IPS-18a (cell line): ENCODE measurements around the gene CADM4.

ENCODE experiments used
- H3K27ac ChIP-seq: one replicate; pipeline ENCODE4 v1.5.1; 2013; ENCODE audit warnings: low read length
- H3K27me3 ChIP-seq: one replicate; pipeline ENCODE4 v1.6.1; 2013; ENCODE audit warnings: mild to moderate bottlenecking, low read length; ENCODE audit not compliant: control insufficient read depth, insufficient read depth
- H3K36me3 ChIP-seq: one replicate; pipeline ENCODE4 v1.6.1; 2013; ENCODE audit warnings: low read depth, low read length; ENCODE audit not compliant: control insufficient read depth
- H3K4me1 ChIP-seq: one replicate; pipeline ENCODE4 v1.6.1; 2013; ENCODE audit warnings: low read depth, low read length; ENCODE audit not compliant: control insufficient read depth
- H3K4me3 ChIP-seq: one replicate; pipeline ENCODE4 v1.5.1; 2013; ENCODE audit warnings: low read length
- H3K9ac ChIP-seq: one replicate; pipeline ENCODE4 v1.6.1; 2013; ENCODE audit warnings: mild to moderate bottlenecking, low read length, moderate library complexity
- H3K9me3 ChIP-seq: one replicate; pipeline ENCODE4 v1.6.1; 2013; ENCODE audit warnings: low read depth, low read length; ENCODE audit not compliant: control insufficient read depth

The CADM4 gene

DNA sequence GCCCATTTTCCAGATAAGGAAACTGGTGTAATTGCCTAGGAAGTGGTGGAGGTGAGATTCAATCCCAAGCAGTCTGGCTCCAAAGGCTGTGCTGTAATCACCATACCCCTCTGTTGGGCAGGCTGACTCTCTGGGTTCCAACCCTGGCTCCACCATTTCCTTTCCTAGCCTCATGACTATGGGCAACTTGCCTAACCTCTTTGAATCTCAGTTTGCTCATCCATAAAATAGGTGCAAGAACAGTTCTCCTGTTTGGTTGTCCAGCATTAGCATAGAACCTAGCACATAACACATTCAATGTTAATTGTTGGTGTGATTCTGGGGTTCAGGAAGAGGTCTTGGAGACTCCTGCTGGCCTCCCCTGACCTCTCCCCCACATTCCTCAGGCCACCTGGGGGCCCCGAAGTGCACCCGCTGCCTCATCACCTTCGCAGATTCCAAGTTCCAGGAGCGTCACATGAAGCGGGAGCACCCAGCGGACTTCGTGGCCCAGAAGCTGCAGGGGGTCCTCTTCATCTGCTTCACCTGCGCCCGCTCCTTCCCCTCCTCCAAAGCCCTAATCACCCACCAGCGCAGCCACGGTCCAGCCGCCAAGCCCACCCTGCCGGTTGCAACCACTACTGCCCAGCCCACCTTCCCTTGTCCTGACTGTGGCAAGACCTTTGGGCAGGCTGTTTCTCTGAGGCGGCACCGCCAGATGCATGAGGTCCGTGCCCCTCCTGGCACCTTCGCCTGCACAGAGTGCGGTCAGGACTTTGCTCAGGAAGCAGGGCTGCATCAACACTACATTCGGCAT lies 41.0 kb downstream of the CADM4 start:
- Histone ChIP-seq H3K27ac (no peak overlapping the region), H3K4me3 (no peak overlapping the region), H3K27me3 (no peaks in the 10 kb centered on the region), H3K9me3 (no peaks in the 10 kb centered on the region), H3K9ac (no peak overlapping the region), H3K36me3 (peaks cover 4% of the 10 kb centered on the region), H3K4me1 (peaks cover 4% of the 10 kb centered on the region)

DNA sequence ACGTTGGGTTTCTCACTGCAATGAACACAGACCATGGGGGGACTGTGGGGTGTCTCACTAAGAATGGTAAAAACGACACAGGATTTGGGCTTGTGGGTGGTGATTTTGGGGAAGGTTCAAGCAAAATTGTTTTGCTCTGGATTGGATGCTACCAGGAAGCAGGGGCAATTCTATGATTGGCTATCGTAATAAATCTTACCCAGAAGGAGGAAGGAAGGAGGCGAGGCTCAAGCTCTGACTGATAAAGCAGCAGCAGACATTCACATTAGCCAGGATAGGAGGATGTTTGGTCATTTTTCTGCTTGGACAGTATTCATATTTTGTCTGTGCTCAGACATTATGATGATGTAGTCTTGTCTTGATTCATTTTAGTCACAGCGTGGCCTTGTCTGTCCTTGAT lies 41.8 kb downstream of the CADM4 start:
- no peak overlapping the region for H3K9ac ChIP-seq
- peaks cover 4% of the 10 kb centered on the region for H3K4me1 ChIP-seq
- H3K9me3 ChIP-seq = no peaks in the 10 kb centered on the region
- H3K27me3 ChIP-seq = no peaks in the 10 kb centered on the region
- no peak overlapping the region for H3K27ac ChIP-seq
- H3K4me3 ChIP-seq = no peak overlapping the region
- H3K36me3 ChIP-seq = peaks cover 9% of the 10 kb centered on the region

DNA sequence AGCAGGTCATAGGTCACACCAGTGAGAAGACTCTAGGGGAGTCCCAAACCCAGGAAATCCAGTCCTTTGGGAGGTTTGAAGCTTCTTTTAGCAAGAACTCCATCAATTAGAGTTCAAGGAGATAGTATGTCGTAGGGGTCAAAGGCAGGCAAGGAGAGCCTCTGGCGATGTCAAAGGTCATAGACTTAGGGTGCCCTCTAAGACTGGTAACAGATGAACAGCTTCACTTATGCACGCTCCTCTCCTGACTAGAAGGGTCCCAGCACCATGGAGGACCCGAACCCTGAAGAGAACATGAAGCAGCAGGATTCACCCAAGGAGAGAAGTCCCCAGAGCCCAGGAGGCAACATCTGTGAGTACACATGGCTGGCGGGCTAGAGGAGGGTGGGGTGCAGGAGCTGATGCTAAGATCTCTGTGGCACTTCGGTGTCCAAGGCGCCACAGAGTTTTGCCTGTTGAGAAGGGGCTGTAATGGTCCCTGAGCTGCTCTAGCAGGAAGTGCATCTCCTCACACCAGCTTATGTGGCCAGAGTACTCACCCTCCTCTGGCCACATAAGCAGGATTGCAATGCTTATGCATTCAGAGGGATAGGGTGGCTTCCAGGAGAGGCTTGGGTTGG lies 42.7 kb downstream of the CADM4 start:
- Histone ChIP-seq H3K9me3 (no peaks in the 10 kb centered on the region), H3K4me3 (peak overlapping the region; percentile 65), H3K27ac (peak overlapping the region; percentile 60), H3K27me3 (no peaks in the 10 kb centered on the region), H3K4me1 (peaks cover 4% of the 10 kb centered on the region), H3K9ac (peak overlapping the region; percentile 58), H3K36me3 (peaks cover 9% of the 10 kb centered on the region)

DNA sequence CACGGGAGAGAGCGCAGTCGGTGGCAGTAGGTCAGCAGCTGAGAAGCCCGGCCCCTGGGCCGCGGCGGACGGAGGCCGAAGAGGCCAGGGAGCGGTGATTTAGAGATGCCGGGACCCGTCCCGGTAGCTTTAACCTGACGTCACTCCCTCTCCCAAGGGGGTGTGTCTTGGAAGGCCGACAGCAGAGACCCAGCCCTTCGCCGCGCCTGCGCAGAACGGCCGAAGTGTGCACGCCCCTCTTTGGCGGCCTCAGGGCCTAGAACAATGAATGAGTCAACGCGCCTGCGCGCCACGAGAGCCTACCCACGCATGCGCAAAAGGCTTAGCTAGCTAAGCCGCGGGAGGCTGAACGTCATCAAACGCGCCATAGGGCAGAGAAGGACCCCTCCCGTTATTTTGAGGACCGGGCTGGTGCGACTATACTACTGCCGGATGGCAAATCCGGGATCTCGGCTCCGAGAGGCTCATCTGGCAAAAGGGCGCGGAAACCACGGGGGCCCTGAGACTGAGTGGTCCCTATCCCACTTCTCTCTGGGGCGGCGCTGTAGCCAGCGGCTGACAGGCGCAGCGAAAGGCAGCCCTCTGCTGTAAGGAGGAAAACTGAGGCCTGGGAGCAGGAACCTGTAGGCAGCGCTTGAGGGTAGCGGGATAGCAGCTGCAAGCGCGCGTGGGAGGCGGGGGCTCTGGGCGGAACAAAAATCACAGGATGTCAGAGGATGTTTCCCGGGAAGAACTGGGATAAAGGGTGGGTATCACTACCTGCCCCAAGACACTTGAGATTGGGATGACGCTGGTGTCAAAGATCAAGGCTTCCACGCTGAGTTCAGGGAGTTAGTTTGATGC lies 43.4 kb downstream of the CADM4 start, which contains the start of the genes IRGQ and ZNF576:
TSS of gene IRGQ (minus strand) at position 136 of the 843 bp plus-strand sequence. CDS start 796 bp downstream, outside the sequence.
TSS of gene ZNF576 (plus strand) at position 597 of the 843 bp plus-strand sequence. CDS start 514 bp downstream, outside the sequence.
- H3K27me3 ChIP-seq = no peaks in the 10 kb centered on the region
- H3K4me3 ChIP-seq = peak within 1 kb of the TSS; percentile 86
- peak within 1 kb of the TSS; percentile 60 for H3K27ac ChIP-seq
- peaks cover 9% of the 10 kb centered on the region for H3K36me3 ChIP-seq
- H3K9me3 ChIP-seq = no peaks in the 10 kb centered on the region
- peaks cover 4% of the 10 kb centered on the region for H3K4me1 ChIP-seq
- peak within 1 kb of the TSS; percentile 80 for H3K9ac ChIP-seq

DNA sequence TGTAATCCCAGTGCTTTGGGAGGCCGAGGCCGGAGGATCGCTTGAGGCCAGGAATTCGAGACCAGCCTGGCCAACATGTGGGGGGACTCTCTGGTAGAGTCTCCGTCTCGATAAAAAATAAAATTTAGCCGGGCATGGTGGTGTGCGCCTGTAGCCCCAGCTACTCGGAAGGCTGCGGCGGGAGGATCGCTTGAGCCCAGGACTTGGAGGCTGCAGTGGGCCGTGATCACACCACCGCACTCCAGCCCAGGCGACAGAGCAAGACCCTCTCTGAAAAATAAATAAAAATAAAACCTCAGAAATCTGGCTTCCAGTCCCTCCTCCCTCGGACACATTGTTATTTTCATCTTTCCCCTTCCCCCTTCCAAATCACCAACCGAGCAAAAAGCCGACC lies 44.0 kb downstream of the CADM4 start:
- Histone ChIP-seq H3K27ac (no peak overlapping the region), H3K36me3 (peaks cover 9% of the 10 kb centered on the region), H3K9ac (peak overlapping the region; percentile 80), H3K27me3 (no peaks in the 10 kb centered on the region), H3K9me3 (no peaks in the 10 kb centered on the region), H3K4me1 (peaks cover 4% of the 10 kb centered on the region), H3K4me3 (peak overlapping the region; percentile 86)

DNA sequence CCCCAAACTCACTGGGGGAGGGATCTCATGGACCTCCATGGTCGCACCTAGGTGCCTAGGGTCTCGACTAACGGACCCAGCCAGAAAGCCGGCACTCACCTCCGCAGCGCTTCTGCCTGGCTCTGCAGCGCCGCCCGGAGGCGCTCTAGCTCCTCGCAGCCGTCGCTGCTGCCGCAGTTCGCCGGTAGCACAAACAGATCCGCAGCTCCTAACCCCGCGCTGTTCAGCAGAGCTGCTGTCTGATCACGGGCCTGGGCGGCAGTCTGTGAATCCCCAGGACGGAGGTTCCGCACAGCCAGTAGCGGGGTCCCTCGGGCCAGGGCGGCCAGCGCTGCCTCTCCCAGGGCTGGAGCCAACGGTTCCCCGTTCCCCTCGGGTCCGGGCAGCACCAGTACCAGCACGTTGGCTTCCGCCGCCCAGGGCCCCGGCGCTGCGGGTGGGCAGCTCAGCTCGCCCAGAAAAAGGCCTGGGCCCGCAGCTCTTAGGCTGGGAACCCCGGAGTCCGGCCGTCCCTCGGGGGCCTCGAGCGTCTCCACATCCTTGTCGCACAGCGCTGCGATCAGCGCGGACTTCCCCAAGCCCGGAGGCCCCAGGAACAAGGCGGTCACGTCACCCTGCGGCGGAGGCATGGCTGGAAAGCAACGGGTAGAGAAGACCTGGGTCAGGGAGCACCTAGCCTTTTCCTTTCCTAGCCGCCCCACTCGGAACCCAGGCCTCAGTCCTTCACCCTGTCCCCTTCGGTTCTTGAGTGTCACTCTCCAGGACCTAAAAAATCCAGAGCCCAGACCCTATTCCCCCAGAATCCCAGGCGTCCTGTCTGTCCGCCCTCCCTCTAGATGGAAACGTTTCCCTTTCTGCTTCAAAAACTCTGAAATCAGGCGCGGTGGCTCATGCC lies 44.7 kb downstream of the CADM4 start:
- H3K4me3 ChIP-seq = peak overlapping the region; percentile 86
- H3K27ac ChIP-seq = no peak overlapping the region
- H3K9ac ChIP-seq = peak overlapping the region; percentile 80
- no peaks in the 10 kb centered on the region for H3K27me3 ChIP-seq
- no peaks in the 10 kb centered on the region for H3K9me3 ChIP-seq
- H3K4me1 ChIP-seq = peaks cover 4% of the 10 kb centered on the region
- H3K36me3 ChIP-seq = peaks cover 14% of the 10 kb centered on the region

DNA sequence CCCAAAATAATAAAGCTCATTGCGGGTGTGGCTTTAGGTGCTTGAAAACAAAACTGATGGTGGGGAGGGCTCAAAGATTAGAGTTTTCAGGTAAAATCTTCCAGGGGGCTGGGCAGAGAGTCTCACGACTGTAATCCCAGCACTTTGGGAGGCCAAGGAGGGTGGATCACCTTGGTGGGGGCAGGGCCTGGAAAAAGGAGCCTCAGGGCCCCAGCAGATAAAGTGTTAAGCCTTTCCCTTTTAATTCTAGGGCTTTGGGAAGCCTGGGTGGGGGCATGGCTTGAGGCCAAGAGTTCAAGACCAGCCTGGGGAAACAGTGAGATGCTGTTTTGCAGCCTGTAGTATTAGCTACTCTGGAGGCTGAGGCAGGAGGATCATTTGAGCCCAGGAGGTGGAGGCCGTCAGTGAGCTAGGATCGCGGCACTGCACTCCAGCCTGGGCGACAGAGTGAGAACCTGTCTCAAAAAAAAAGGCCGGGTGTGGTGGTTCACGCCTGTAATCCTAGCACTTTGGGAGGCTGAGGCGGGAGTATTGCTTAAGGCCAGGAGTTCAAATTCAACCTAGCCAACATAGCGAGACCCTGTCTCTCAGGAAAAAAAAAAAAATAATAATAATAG lies 45.5 kb downstream of the CADM4 start:
- peaks cover 4% of the 10 kb centered on the region for H3K4me1 ChIP-seq
- H3K36me3 ChIP-seq = peaks cover 13% of the 10 kb centered on the region
- H3K9ac ChIP-seq = no peak overlapping the region
- H3K27ac ChIP-seq = no peak overlapping the region
- peak overlapping the region; percentile 86 for H3K4me3 ChIP-seq
- H3K9me3 ChIP-seq = no peaks in the 10 kb centered on the region
- H3K27me3 ChIP-seq = no peaks in the 10 kb centered on the region

DNA sequence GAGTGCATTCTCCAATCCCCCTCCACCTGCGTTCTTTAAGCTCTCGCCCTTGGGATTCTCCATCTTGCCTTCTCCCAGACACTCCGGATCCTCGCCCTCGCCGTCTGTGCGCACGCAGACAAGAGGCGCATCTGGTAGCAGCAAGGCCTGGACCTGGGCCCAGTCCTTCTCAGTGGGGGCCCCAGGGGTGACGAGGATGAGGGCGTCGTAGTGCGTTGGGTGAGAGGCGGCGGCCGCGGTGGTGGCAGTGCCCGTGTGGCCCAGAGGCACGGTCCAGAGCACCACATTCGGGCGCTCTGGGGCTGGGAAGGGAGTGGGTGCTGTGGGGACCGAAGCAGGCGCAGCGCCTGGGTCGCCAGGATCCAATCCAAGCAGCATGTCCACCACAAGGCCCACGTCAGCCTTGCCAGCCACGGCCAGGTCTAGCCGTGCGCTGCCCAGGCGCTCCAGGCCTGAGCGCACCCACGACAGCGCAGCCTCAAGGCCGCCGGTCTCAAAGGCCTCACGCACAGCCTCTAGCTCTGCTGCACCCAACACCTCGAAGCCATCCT lies 46.8 kb downstream of the CADM4 start:
- H3K36me3 ChIP-seq = peaks cover 14% of the 10 kb centered on the region
- no peak overlapping the region for H3K27ac ChIP-seq
- H3K27me3 ChIP-seq = no peaks in the 10 kb centered on the region
- no peaks in the 10 kb centered on the region for H3K9me3 ChIP-seq
- H3K9ac ChIP-seq = no peak overlapping the region
- no peak overlapping the region for H3K4me3 ChIP-seq
- H3K4me1 ChIP-seq = peaks cover 4% of the 10 kb centered on the region

DNA sequence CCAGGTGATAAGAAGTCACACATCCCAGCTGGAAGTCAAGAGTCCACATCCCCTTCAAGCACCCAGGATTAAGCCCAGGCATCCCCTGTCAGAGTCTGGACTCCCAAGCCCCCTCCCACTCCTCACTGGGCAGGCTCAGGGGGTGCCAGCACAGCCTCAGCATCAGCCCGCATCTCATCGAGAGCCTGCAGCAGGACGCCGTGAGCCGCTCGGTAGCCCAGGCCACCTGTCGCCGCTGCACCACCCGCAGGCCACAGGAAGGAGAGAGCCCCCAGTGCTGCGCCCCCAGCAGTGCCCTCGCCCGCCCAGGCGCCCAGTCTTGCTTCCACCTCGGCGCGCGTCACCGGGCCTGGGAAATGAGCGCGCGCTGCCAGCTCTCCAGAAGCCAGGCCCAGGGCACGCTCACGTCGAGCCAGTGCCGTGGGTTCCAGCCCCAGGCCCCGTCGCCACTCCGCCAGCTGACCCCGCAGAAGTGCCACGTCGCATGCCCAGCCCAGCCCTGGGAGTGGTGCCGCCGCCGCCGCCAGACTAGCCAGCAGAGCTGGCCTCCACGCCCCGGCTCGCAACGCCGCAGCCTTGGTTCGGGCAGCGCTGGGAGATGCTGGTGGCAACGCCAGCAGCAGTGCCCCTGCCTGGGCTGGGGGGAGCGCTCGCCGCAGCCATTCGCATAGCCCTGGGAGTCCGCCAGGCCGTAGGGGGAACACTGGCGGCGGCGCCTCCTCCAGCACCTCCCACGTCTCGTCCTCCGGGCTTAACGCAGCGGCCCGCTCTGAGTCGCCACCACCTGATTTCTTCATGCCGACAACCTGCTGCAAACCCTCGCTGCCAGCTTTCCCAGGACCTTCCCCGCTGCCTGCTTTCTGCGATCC lies 47.5 kb downstream of the CADM4 start:
- no peak overlapping the region for H3K4me3 ChIP-seq
- H3K27me3 ChIP-seq = no peaks in the 10 kb centered on the region
- peaks cover under 1% of the 10 kb centered on the region for H3K4me1 ChIP-seq
- no peak overlapping the region for H3K27ac ChIP-seq
- H3K9me3 ChIP-seq = no peaks in the 10 kb centered on the region
- peaks cover 14% of the 10 kb centered on the region for H3K36me3 ChIP-seq
- no peak overlapping the region for H3K9ac ChIP-seq
